NCI-H1436 treated with DMSO at 0.1 percent for 48 hours (cell line): Measurements from ENCODE around the gene SCN7A.
"Not testable (repeated sequence)": the region's sequence is repeated elsewhere in the genome, so short reads cannot be mapped to it uniquely, and the experiment has no call there.

Source experiments
- DNase-seq: peaks from one replicate; lab custom pipeline; 2025; lab: John Stamatoyannopoulos, UW

Gene SCN7A

DNA sequence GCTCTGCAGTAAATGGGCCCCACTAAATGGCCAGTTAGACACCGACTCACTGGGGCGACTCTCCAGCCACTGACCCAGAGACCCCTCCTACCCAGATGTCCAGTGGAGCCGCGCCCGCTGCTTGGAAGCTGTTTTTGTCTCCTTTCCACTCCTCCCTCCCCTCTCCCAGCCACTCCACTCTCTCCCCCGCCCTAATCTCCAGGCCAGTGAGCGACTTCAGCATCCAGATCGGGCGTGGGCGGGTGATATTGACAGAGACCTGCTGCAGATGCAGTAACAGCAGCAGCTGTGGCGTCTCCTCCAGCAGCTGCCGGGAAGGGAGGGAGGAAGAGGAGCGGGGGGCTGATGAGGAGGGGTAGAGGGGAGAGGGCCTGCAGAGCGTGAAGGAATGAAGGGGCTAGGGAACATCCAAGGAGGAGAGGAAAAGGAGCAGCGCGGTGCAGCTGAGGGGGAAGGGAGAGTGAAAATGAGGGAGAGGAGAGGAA, at the start of gene SCN7A:
Gene SCN7A (minus strand): TSS at position 110 of the 485 bp plus-strand sequence. CDS start 16,553 bp downstream, outside the sequence.
- DNase-seq, result no peak

DNA sequence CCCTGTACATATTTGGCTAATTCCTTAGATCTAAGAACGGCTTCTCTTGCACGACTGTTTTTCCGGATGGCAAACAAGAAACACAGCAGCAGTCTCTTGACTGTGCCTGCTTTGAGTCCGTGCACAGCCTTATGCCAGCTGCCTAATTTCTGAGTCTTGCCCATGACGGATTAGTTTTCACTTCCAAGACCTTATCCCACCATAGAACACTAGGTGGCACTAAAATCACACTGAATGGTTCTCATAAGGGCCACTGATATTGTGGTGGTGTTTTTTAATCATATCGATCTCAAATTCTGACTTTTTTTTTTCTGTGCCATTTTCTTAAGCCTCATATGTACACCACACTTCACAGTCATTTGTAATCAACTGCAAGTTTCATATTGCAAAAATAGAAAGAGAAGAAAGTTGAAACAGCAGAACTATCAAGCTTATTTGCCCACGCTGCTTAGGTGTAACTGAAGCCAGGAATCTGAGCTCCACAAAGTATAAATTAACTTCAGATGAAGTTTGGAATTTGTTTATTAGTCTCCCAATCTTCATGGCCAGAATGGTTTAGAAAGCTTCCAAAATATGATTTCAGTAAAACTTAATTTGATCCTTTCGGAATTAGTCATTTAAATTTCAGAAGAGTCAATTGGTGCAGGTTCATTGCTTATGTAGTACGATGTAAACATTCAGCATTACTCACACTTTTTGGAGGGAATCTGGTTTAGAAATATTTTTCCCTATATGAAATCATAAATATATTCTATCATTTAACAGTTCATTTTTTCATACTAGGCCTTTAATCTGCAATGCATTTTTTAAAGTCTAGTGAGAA, 45.5 kb upstream of the SCN7A start:
- no peak for DNase-seq

DNA sequence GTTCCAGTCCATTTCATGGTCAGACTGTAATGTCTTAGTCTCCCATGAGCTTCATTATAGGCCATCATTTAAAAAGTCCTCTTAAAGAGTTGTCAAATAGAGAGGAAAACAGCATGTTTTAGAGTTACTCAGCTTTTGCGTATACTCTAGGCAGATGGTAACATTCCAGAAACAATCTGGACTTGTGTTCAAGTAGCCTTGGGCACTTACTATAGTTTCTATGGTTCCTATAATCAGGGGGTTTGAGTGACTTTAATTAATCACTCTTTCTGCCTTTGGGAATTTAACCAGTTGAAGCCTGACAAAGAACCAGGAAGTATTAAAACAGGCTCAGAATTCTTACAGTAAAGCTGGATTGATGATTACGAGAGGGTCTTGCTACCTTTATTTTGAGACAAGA, 42.1 kb upstream of the SCN7A start:
- no peak for DNase-seq

DNA sequence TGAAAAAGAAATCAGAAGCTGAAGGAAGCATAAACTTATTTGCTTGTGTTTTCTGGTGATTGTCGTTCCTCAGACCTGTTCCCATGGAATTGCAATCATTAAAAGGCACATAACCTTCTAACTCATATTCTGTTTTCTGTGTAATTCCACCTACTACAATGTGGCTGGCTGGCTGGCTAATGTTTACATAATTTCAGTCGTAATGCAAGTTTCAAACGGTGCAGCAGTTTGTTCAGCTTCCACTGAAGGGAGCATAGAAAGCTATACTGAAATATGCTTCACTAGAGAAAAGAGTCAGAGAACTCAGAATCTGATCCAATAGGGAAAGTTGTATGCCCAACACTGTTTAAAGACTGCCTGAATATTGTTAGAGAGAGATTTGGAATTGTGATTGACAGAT, 27.1 kb upstream of the SCN7A start:
- DNase-seq, result no peak

DNA sequence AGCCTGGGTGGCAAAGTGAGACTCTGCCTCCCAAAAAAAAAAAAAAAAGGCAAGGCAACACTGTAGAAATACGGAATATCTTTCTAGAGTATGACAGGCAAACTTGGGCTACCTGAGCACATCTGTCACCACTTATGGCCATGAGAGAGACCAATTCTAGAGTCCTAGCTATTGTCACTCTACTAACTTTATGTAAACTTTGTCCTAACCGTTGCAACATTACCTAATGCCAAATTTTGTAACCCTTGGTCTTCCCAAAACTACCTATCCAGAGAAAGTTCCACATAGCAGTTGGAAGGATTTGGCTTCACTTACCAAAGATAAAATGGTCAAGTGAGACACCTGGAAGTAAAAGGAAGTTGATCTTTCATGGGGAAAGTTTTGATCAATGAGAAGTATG, 26.6 kb upstream of the SCN7A start:
- DNase-seq, result no peak

DNA sequence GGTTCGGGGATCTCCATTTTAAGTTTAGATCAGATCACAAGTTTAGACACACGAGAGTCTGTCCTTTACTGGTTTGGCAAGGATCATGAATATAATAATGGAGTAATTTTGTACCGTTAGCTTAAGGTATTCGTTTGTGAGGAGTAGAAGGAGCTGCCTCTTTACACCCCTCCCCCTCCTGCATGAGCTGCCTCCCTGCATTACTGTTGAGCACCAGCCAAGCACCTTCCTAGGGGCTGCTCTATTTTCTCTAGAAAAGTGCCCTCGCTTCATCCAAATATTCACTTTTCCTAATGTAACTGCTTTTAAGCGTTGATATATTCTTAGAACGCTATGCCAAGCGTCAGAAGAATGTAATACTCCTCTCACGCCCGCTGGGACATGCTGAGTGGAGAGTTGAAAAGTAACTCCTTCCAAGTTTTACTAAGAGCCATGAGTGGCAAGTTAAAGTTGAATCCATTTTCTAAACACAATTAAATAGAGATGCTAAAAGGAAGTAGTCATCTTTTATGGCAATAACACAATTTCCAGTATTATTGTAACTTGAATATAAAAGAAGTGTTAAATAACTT, 25.4 kb upstream of the SCN7A start:
- DNase-seq, result no peak

DNA sequence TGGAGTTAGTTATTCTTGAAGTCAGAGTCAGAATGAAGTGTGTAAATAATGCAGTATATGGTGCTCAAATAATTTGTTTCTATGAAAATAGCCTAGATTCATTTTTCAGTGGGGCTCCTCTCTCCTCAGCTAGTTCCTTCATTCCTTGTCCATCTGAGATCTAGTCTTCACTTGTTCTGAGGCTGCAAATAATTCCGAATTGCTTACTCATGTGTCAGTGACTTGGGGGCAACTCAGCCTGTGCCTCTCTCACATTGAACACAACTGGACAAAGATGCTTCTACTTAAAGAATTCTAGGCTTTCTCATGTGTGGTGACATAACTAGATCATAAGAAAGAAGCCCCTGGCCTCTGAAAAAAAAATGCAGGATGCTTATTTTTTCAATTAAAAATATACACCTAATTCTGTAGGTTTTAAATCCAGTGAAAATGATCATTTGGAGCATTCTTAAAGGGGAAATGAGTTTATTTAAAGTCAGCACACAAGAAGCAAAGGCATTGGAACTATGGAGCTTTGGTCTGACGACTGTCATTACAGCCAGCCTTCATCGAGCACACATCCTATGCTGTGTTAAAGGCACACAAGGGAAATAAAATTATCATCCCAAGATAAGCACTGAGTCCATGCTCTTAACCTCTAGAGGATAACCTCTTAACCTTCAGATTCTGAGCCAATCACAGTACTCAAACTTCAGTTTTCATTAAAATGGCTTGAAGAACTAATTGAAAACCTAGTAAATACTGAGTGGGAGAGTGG, 24.8 kb upstream of the SCN7A start:
- no peak for DNase-seq

DNA sequence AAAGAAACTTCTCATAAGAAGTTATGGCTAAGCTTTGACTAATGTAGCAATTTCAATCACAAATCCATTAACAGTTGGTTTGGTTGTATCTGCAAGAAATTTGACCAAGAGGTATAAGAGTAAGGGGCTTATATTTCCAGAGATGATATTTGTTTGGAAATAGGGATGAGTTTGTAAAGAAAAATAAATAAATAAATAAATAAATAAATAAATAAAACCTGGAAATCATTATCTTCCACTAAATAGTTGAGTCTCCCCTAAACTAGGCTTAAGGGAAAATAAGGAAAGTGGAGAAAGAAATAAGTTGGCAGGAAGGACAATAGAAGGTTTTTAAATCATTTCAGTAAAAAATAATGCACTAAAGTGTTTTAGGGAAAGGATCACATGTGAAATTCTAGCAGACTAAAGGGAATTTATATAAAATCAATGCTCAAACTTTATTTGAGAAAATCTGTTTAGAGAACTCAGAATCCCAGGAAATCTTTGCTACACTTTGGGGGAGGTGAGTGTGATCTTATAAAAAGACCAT, 23.5 kb upstream of the SCN7A start:
- DNase-seq, result no peak

DNA sequence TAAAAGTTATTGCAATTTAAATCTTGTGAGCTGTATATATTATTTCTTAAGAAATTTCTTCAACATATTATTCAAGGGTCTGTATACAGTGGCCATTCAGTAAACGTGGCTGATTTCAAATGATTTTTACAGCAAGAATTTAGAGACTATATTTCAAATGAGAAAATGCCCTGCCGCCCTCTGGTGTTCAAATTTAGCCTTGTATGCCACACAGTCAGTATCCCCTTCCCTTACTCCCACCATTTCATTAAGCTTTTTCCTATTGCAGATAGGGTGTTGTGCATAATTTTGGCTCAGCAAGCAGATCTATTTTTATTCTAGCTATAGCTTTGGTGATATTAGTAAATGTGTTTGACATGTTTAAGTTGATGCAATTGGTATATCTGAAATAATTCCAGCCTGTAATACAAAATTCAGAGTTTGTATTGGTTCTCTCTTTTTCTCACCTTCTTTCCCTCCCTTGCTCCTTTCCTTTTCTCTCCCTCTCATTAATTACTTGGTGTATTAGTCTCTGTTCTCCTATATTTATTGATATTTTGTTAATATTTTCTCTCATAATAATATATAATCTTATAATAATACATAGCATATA, 22.8 kb upstream of the SCN7A start:
- no peak for DNase-seq

DNA sequence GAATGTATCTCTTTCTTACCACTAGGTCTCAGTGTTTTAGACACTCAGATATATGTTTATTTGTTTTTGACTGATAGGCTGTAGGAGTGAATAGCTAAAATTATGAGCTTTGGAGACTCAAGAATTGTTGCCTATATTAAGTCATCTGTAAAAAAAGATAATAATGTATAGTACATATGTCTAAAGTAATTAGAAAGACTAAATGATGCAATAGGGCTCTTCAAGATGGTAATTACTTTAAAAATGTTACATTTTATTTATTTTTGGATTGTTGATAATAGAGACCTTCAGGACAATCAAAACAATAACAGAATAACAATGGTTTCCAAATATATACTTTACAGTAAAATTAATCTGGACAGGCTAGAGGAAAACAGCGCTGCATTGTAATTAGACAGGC, 19.9 kb upstream of the SCN7A start:
- DNase-seq, result no peak

DNA sequence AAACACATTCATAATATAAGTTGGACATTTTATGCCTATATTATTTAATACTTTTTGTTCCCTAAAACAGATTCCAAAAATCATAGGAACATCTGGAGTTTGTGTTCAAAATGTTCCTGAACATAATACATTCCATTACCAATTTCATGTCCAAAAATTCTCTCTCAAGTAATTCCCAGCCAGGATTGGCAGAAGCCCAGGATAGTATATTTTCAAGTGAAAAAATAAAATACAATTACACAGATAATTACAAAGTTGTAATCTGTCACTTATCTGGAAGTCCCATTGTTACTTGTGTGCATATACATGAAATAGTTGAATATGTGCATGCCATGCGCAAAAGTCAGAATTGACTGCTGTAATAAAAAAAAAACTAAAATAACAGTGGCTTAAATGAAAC, 5.2 kb upstream of the SCN7A start:
- no peak for DNase-seq

DNA sequence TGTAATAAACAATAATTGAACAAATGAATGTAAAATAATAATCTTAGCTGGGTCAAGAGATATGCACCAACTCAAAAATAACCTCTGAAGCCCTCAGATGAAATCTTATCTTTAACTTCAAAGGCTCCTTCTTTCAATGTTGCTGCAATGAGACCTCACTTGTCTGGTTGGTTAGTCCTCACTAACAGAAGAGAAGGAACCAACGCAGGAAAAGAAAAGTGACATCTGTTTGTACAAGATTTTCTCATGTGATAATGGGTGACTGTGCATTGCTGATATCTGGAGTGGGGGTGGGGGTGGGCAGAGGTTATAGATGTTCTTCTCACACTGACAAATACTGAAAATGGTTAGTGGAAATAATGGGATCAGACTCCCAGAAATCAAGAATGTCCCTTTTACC, 2.6 kb downstream of the SCN7A start:
- no peak for DNase-seq

DNA sequence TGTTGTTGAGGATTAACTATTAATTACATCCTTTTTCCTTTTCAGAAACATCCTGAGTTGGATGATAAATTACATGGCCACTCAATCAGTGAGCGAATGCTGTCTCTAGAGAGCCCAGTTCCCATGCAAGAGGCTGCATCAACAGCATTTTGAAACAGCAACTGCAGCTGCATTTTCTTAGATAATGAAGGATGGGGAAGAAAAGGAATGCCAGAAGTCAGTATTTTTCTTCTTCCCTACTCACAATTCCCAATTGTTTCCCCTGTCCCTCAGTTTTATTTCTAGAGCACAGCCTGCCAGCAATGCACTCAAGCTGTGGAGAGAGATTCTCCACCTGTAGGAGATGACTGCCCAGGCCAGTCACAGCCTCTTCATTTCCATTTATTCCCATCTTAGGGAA, 6.9 kb downstream of the SCN7A start:
- no peak for DNase-seq

DNA sequence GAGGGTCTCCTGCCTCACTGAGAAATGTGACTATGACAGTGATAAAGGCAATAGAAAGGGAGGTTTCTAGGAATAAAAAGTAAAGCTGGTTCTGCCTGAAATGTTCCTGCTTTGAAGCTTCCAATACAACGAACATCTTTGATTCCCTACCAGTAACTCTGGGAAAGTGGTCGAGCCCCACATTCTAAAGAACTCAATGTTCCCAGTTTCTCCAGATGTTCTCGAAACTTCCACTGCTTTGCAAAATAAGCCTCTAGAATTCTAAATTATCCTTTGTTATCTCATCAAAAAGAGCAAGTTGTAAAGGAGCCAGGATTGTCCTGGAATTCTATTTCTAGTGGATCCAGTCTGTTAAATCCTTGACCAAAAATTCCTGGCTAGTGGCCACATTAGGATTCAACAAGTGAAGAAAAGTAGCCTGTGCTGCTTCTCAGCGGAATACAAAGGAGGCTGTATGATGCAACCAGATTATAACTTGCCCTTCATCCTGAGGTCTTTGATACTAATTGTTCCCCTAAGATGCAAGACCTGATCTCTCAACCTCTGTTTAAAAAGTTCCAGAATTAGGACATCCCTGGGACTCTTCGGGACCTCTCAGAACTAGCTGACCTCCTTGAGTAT, 8.4 kb downstream of the SCN7A start:
- DNase-seq, result no peak

DNA sequence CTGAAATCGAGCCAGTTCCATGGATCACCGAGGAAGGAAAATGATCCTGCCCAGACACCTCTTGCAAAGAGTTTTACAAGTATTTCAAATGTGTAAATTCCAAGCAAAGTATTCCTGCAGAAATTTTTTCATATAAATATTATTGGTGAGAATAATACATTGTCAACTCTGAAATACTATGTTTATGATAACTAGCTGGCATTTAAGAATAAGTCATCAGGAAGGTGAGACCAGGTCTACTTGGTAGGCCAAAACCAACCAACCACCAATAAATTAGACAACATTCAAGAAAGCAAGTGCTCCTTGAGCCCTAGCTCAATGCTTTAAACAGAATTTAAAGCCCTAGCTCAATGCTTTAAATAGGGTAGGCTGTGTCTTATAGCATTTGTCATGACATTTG, 21.7 kb downstream of the SCN7A start:
- DNase-seq, result no peak

DNA sequence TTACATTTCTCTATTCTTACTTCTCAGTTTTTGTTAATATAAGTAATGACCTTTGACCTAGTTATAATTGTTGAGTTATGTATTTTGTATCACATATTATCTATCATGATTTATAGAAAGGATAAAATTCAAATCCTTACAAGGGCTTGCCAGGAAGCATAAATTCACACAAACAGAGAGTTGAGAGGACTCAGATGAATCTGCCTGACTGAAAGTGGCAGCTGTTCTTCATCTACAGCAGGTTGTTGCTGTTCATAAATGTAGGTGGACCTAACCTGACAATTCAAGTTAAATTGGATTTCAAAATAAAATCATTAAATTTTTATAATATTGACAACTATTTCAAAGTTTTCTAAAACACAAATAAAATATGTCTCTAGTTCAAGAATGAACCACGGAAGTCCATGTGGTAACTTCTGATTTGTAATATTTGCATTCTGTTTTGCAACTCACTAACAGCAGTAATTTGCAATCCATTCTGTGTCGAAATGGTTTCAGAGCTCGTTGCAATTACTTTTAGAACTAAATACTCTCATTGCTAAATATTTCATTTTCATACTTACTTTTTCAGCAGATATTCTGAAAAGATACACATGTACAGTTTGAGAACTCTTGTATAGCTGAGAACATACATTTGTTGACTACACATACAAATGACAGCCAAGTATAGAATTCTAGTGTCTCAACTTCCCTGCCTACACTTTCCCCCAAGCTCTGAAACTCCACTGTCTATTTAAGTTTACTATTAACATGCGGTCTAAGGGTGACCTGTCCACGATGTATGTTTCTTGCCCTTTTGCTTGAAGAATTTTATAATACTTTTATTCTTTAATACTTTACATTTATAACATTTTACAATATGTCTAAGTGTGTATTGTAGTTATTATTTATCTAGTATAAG, 25.7 kb downstream of the SCN7A start:
- no peak for DNase-seq

DNA sequence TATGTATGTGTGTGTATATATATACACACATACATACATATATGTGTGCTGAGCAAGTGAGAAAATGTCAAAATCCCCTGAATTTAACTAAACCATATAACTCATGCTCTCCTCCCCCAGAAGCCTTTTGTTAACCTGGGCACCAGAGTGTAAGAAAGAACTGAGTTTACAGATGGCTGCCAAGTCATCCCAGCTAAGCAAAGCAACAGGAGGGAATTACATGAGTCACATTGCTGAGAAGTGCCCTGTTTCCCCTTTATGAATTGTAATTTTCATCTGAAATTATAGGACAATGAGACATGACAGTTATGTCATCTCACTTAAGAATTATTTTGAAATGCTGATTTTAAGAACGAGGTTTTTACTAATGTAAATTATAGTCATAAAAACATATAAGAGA, 29.9 kb downstream of the SCN7A start:
- DNase-seq, result no peak

DNA sequence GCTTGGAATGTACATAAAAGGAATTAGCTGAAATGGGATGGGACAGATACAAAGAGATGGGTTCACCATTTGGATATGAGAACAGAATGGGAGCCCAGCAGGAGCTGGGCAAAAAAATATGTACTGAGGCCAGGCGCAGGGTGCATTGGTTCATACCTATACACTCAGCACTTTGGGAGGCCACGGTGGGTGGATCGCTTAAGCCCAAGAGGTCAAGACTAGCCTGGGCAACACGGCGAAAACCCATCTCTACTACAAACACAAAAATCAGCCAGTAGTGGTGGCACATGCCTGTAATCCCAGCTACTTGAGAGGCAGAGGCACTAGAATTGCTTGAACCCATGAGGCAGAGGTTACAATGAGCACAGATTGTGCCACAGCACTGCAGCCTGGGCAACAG, 30.4 kb downstream of the SCN7A start:
- DNase-seq, result no peak

DNA sequence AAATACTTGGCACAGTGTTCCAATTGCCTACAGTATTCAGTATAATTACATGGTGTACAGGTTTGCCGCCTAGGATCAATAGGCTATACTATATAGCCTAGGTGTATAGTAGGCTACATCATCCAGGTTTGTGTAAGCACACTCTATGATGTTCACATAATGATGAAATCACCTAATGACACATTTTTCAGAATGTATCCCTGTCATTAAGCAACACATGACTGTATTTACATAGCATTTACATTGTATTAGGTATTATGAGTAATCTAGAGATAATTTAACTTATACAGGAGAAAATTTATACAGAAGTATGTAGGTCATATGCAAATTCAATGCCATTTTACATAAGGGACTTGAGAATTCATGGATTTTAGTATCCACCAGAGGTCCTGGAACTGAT, 35.4 kb downstream of the SCN7A start:
- DNase-seq, result no peak

DNA sequence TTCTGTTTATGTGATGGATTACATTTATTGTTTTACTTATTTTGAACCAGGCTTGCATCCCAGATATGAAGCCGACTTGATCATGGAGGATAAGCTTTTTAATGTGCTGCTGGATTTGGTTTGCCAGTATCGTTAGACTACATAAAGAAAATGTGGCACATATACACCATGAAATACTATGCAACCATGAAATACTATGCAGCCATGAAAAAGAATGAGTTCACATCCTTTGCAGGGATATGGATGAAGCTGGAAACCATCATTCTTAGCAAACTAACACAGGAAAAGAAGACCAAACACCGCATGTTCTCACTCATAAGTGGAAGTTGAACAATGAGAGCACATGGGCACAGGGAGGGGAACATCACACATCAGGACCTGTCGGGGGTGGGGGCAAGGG, 38.2 kb downstream of the SCN7A start:
- DNase-seq, result not testable (repeated sequence)
